Measurements from ENCODE around the gene WNT4.

- no peak for TF ChIP-seq HMGXB4 (CRISPR knock-in tag; IDR thresholded peaks at IDR 0.05; ENCODE audit: borderline replicate concordance)
- no peak for TF ChIP-seq POLR2A (IDR thresholded peaks at IDR 0.05; ENCODE audit: low read length)
- TF ChIP-seq CTCF (IDR thresholded peaks at IDR 0.05), result no peak
- no peak for TF ChIP-seq EP300 (IDR thresholded peaks at IDR 0.05)
- no peak for TF ChIP-seq CEBPB (IDR thresholded peaks at IDR 0.05)
- TF ChIP-seq CHD2 (IDR thresholded peaks at IDR 0.05; ENCODE audit: low read length, partially characterized antibody), result no peak
- TF ChIP-seq RAD21 (conservative IDR thresholded peaks at IDR 0.05 in 1 of 2, IDR thresholded peaks at IDR 0.05 in 1 of 2), result no peak
- TF ChIP-seq RCOR1 (IDR thresholded peaks at IDR 0.05; ENCODE audit: low read depth, low read length), result no peak
- TF ChIP-seq HOXA7 (CRISPR knock-in tag; IDR thresholded peaks at IDR 0.05), result no peak
- no peak for TF ChIP-seq SREBF2 (IDR thresholded peaks at IDR 0.05)
- no peak for TF ChIP-seq JUN (IDR thresholded peaks at IDR 0.05)
- no peak for TF ChIP-seq JUNB (IDR thresholded peaks at IDR 0.05)
- TF ChIP-seq CBX8 (IDR thresholded peaks at IDR 0.05), result no peak
Measured at GRCh38 chr1:22166439-22166838, 23.5 kb upstream of the WNT4 start.

Measured in A549 (cell line).